Activated T-cell treated with anti-CD3 and anti-CD28 coated beads, Interleukin-2, amount 50 U/mL, for 1 hour (primary cell): ENCODE data around the gene RFX2.
"Not testable (repeated sequence)": the region's sequence is repeated elsewhere in the genome, so short reads cannot be mapped to it uniquely, and the experiment has no call there.

Experiments
- DNase-seq: peaks from one replicate; pipeline ENCODE4 v3.0.0-alpha.2; 2020

RFX2 gene

DNA sequence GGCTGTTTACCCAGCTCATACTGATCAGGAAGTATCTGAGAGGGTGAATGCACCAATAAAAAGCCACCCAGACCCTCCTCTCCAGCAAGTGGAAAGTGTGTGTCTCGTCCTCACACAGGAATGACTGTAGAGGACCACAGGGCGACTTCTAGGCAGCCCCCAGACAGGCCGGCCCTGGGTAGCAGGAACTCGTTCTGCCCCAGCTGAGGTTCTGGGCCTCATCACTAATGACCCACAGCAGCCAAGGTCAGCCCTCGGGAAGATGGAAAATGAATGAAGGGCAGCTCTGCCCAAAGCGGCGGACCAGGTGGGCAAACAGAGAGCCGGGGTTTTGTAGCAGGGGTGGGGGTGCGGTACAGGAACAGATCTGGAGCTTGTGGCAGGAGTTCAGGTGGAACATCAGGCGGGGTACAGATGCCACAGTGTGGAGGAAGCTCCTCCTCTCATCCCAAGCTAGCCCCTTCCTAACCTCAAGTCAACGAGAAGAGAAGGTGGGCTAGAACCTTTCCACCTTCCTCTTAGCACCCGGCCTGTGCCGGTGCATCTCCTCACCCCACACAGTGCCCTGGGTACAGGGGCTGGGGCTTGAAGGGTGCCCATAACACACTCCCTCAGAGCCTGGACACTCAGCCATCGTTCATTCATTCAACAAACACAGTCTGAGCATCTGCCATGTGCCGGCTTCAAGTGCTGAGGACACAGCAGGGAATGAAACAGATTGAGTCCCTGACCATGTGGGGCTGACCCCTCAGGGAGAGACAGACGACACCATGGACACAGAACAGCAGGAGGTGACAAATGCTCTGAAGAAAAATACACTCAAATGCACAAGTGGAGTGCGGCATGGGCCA is 36.2 kb downstream of the RFX2 start:
- no peak for DNase-seq

DNA sequence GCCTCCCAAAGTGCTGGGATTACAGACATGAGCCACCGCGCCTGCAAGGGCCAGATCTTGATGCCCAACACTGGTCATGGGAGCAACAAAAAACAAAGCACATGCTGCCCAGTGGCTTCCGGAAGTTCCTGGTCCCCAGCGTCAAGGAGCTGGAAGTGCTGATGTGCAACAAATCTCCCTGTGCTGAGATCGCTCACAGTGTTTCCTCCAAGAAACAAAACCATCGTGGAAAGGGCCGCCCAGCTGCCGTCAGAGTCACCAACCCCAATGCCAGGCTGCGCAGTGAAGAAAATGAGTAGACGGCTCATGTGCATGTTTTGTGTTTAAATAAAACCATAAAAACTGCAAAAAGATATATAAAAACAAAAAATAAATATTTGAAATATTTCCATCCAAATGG is 37.1 kb downstream of the RFX2 start:
- DNase-seq = not testable (repeated sequence)

DNA sequence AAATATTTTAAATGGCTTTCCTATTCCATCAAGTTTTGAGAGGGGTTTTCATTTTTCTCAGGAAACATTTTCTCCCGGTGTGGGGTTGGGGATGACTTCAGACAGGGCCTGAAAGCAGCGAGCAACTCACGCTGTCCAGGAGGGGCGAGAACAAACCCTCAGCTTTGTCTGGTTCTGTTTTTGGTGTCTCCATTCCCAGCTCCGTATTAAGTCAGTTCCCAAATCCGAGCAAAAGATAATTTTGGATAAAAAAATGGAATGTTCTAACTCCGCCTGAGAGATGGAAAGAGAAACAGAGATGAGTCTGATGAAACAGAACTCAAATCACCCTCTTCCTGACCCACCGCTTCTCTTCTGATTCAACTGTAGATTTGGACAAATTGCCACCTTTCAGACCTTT is 38.4 kb downstream of the RFX2 start:
- no peak for DNase-seq

GRCh38 chr19:6070720-6071485 is 39.4 kb downstream of the RFX2 start:
- no peak for DNase-seq

- DNase-seq = no peak
Observed at GRCh38 chr19:6070207-6070681, 40.1 kb downstream of the RFX2 start.

DNA sequence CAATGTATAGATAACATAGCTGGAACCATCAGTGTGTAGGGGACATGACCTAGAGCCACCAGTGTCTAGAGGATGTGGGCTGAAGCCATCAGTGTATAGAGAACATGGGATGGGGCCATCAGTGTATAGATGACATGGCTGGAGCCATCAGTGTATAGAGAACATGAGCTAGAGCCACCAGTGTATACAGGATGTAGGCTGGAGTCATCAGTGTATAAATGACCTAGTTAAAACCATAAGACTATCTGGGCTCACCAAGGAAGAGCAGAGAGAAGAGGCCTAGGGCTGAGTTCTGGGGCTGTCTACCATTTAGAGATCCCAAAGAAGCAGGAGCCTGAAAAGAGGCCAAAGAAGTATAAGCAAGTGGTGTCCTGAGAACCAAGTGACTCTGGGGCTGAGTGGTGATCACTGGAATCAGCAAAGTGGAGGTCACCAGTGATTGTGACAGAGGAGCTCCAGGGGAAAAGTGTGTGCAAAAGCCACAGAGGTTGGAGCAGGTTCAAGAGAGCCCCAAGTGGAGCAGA is 41.0 kb downstream of the RFX2 start:
- no peak for DNase-seq

DNA sequence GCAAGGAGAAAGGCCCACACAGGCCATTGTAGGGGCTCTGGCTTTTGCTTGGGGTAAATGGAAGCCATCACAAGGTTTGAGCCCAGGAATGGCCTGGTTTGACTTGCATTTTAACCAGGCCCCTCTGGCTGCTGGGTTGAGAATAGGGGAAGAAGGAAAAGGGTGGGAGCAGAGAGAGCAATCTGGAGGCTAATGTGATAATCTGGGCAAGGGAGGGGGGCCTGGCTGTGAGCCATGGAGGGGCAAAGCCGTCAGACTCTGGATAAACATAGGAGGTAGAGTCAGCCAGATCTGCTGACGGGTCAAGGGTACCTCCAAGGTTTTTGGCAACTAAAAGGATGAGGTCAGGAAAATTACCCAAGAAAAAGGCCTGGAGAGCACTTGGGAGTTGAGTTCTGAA is 41.6 kb downstream of the RFX2 start:
- DNase-seq = no peak

GRCh38 chr19:6067975-6068374 is 42.3 kb downstream of the RFX2 start:
- DNase-seq = no peak

- no peak for DNase-seq
Observed at GRCh38 chr19:6066661-6067646, 43.3 kb downstream of the RFX2 start.

- DNase-seq = peak; percentile 68
Observed at GRCh38 chr19:6065685-6066374, 44.5 kb downstream of the RFX2 start.

DNA sequence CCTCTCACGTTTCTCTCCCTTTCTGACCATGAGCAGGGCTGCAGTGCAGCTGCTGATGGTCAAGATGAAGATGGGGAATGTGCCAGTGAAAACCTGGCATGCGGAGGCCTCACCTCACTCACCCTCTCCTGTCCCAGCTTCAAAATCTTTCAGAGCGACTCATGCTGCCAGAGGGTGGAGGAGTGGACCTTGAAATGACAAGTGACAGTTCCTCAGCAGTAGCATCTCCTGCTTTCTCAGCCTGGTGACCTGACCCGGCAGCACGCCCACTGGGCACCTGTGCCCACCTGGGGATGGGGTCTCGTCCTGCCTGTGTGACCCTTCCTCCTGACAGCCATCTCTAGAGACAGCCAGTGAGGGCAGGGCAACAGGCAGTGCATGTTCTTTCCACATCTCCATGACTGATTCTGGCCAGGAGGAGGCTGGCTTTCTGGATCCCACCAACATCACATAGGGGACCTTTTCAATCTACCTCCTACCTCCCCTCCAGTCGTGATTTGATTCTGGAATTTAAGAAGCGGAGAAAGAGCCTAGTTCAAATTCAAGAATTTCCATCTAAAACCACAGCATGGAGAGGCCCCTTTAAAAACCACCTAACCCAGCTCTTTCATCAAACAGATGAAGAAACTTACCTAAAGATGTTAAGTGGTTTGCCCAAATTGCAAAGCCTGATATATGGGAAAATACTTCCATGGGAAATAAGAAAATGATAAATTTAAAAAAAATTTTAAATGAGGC is 45.8 kb downstream of the RFX2 start:
- no peak for DNase-seq

GRCh38 chr19:6063576-6064335 is 46.5 kb downstream of the RFX2 start:
- no peak for DNase-seq

- DNase-seq = no peak
Observed at GRCh38 chr19:6062961-6063575, 47.2 kb downstream of the RFX2 start.

- peak; percentile 46 for DNase-seq
Observed at GRCh38 chr19:6062274-6062673, 48.0 kb downstream of the RFX2 start.

DNA sequence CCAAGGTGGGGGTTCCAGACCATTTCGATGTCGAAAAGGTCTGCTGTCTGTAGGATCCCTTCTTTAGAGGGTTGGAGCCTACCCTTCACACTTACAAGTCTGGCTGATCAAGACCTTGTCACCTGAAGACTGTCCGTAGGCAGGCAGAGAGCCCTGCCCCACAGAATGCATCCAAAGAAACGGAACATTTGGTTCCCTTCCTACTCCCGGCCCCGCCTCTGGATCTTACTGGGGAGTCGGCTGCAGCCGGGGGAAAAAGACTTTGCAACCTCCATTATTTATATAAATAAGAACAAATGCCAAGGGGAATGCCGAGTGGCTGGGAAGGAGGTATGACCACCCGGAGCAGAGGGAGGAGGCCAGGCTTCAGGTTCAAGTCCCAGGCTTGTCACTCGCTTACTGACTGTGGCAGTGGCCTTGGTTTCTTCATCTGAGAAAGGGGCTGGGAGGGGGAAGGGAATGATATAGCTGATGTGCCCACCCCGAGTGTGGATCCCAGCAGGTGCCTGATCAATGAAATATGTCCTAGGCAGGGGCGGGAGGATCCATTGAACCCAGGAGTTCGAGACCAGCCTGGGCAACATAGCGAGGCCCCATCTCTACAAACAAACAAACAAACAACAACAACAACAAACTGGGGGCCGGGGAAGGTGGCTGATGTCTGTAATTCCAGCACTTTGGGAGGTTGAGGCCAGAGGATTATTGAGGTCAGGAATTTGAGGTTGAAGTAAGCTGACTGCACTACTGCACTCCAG is 48.7 kb downstream of the RFX2 start:
- DNase-seq = no peak

DNA sequence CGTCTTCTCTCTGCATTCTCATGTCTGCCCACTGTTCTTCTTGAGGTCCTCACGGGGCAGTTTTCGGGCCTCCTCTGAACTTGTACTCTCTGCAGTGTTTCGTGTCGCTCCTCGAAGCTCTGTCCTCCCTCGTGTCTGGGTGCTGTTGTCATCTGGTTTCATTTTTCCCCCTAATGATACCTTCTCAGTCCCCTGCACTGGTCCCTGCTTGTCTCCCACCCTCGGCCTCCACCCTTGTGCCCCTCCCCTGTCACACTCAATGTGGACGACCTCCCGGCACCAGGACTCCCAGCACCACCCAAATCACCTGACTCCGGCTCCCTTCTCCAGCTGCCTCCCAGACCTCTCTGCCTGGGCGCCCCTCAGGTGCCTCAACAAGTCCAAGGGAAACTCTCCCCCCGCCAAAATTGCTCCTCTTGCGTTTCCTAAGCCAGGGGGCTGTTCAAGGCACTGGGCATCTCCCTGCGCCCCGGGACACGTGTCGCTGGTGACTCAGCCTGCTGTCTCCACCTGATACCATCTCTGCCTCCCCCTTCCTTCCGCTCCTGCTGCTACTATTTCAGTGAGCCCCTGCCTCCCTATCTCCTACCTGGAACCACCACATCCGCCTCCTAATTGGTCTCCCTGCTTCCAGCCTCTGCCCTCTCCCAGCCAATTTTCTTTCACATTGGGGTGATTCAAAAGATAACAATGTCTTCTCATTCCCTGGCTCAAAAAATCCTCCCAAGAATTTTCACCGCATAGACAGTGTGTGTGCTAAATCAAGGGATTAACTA is 49.5 kb downstream of the RFX2 start:
- peak; percentile 58 for DNase-seq

DNA sequence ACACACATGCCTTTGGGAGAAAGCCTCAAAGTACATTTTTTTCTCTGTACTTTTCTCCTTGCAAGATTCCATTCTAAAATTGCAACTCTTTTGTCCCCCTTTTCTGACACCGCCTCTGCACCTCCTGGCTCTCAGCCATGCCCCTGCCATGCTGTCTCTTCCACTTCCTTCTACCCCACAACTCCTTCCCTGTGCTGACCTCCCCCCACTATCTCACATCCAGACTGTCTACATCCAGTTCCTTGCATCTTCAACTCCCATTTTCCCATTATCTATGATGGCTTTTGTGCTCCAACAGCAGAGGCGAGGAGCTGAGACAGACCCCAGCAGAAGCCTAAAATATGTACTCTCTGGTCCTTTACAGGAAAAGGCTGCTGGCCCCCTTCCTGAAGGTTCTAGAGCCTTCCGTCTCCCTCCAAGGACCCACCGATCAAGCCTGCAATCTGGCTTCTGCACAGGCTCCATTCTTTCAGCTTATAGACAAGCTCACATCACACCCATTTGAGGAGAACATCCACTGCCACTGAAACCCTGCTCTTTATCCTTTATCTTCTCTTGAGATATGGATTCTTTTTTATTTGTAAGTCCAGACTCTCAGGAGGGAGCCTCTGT is 50.2 kb downstream of the RFX2 start:
- DNase-seq = no peak

DNA sequence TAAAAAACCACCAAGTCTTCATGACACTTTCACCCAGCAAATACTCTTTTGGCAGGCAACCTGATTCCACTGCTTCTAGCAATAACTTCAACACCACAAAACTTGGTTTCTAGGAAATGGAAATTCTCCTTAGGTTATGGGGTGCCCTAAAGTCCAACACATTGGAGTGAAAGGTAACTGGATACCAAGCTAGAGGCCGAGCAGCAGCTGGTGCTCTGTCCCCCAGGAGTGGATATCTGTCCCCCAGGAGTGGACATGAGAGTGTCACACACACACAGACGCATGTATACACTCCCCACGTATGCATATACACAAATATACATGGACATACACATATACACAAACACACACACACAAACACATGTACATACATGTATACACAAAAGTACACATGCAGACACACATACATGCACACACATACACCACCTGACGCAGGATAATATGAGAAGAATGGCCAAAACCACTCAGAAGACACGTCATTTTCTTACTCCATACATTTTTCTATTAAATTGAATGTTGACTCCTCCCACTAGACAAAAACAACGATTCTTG is 50.8 kb downstream of the RFX2 start:
- DNase-seq = no peak
